Measurements from ENCODE around the gene RASGEF1C.
"Not testable (repeated sequence)": the region's sequence is repeated elsewhere in the genome, so short reads cannot be mapped to it uniquely, and the experiment has no call there.

The RASGEF1C gene

DNA sequence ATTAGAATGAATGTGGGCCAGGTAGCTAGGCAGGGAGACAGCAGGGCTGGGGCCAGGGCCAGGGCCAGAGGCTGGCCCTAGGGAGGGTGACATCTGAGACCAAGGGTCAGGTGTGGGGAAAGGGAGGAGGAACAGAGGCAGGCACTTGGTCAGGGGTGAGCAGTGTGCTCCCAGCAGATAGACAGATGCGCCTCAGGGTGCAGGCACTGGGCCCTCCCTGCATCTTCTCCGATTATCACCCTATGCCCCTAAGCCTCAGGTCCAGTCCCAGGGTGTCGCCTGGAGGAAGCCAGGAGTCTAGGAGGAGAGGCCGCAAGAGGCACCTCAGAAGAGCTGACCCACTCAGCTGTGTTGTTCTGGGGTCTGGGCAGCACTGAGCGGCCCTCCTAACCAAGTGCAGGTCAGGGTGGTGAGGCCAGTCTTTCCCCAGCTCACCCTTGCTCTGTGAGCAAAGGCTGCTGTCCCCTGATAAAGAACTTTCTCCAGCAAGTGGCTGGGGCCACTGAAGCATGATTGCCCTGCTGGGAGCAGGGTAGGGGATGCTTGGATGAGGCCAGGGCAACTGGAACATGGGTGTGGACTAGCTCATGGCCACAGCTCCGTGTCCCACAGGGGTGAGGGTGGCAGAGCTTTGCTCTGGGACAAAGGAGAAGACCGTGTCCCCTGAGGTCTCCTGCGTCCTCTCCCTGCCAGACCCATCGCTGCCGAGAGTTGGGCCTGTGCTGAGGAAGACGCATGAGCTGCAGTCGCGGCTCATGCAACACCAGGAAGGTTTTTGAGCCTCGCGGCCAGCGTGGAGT, 2.1 kb upstream of the RASGEF1C start:
- DNase-seq, result no peak

DNA sequence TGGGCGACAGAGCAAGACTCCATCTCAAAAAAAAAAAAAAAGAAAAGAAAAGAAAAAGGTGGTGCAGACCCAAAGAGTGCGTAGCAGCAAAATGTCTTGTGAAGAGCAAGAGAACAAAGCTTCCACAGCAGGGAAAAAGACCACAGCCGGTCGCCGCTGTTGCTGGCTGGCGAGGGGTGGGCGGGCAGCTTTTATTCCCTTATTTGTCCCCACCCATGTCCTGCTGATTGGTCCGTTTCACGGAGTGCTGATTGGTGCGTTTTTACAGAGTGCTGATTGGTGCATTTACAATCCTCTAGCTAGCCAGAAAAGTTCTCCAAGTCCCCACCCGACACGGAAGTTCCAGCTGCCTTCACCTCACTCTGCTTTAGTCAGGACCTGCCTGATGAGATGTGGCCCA, 1.1 kb upstream of the RASGEF1C start:
- not testable (repeated sequence) for DNase-seq

GRCh38 chr5:180208435-180209081, 453 bp downstream of the RASGEF1C start:
- no peak for DNase-seq

DNA sequence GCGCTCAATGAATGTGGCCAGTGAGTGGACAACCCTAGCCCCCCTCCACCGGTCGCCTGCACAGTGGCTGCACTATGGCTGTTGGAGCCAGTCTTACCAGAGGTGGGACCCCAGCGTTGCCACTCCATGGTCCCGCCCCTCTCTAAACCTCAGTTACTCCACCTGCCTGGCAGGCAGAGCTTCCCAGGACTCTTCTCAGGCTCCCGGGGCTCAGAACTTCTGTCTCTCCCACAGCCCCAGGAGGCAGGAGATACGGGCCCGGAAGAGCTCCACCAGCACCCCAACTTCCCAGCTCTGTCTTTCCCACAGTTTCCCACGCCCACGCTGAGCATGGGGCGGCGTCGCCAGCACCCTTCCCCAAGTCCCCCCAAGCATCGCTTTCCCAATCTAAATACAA, 975 bp downstream of the RASGEF1C start:
- no peak for DNase-seq

DNA sequence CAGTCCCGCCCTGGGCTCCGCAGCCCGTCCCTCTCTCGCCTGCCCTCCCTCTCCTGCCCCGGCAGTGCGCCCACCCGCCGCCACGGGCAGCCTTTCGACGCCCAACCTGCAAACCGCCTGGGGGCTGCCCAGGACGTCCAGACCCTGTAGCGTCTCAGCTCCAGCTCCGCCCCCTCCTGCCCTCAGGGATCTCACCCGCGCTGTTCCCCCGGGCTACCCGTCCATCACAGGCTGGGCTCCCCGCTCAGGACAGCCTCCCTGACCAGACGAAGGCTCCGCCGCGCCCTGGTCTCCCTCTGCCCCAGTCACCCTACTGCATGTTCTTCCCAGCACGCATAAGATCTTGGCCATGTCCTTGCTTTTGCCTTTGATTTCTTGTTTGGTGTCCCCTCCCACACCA, 1.4 kb downstream of the RASGEF1C start:
- no peak for DNase-seq

DNA sequence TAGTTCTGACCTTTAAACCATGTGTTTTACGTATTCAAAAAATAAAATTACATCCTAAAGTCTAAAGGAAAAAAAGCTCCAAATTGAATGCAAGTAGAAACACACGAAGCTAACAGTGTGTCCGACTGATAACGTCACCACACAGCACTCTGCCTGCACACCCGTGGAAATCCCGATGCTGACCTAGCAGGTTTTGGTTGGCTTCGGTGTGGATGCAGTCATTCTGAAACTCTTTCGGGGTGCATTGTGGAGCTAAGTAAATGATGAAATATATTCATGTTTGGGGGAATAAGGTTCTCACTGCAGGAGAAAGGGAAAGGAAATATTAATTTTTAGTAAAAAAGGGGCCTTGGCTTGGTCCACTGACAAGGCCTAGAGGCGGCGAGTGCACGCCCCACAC, 2.0 kb downstream of the RASGEF1C start:
- no peak for DNase-seq

- no peak for DNase-seq
These were observed 3.1 kb downstream of the RASGEF1C start for GRCh38 chr5:180205916-180206315.

GRCh38 chr5:180204276-180204819, 4.7 kb downstream of the RASGEF1C start:
- DNase-seq, result no peak

DNA sequence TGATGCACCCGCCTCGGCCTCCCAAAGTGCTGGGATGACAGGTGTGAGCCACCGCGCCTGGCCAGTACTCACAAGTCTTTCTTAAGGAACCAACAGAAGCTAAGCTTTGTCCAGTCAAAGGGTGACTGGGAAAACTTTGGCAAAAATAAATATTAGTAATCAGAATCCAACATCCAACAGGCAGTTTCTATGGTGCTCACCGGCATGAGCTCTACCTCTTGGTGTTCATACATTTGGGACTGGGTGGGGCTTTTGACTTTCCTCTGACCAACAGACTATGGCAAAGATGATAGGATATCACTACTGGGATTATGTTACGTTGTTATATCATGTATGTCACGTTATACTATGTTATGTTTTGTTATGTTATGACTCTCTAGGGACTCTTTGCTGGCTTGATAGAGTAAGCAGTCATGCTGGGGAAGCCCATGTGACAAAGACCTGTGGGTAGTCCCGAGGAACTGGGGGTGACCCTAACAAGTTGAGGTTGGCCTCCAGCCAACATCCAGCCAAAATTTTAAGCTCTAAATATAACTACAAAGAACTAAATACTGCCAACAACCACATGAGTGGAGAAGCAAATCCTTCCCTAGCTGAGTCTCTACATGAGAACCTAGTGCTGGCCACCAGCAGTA, 6.0 kb downstream of the RASGEF1C start:
- DNase-seq, result no peak

GRCh38 chr5:180201051-180201987, 7.7 kb downstream of the RASGEF1C start:
- no peak for DNase-seq

DNA sequence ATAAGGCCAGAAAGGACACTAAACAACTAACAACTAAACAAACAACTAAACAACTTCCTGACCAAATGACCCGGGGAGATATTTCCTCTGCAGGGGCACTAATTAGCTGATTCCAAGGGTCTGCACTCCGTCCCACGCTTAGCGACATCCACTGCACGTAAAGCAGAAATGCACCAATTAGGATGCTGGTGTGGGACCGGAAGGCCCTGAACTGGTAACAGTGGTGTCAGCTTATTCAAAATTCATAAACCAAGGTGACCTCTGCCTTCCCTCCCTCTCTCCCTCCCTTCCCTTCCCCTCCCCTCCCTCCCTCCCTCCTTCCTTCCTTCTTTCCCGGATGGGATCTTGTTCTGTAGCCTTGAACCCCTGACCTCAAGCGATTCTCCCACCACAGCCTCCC, 9.6 kb downstream of the RASGEF1C start:
- no peak for DNase-seq

DNA sequence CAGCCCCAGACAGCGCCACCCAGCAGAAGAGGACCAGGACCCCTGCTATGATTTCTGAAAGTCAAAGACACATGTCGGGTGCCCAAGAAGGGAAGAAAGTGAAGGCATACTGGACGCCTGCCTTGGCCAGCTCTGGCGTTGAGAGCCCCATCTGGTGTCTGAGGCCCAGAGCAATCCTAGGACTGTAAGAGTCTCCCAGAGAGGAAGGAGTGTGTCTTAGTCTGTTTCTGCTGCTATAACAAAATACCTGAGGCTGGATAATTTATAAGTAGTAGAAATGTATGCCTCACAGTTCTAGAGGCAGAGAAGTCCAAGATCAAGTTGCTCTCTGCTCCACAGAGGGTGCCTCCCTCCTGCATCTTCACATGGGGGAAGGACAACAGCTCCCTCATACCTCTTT, 10.8 kb downstream of the RASGEF1C start:
- DNase-seq, result no peak

DNA sequence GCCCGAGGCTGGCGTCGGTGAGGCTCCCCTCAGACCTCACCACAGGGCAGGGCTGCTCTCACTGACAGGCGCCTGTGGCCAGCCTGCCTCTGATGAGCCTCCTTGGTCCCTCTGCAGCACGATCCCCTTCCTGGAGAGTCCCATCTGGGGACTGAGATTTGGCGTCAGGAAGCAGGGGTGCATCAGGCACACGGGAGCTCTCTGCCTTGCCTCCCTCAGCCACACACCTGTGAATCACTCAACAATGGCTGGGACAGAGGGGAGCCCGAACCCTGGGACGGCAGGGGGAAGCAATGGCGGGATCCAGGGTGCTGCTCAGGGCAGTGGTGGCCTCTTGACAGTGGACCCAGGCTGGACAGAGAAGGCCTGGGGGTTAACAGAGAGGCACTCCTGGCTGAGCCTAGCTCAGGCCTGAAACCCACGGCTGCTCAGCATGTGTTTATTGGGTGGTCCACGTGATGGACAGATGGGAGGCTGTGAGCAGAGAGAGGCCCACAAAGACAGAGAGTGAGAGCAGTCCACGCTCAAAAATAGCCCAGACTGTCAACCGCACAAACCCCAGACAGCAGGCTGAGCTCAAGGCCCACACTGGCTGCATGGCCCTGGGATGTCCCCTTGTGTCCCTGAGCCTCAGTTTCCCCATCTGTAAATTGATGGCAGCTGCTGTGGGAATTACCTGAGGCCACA, 11.9 kb downstream of the RASGEF1C start:
- DNase-seq, result no peak

DNA sequence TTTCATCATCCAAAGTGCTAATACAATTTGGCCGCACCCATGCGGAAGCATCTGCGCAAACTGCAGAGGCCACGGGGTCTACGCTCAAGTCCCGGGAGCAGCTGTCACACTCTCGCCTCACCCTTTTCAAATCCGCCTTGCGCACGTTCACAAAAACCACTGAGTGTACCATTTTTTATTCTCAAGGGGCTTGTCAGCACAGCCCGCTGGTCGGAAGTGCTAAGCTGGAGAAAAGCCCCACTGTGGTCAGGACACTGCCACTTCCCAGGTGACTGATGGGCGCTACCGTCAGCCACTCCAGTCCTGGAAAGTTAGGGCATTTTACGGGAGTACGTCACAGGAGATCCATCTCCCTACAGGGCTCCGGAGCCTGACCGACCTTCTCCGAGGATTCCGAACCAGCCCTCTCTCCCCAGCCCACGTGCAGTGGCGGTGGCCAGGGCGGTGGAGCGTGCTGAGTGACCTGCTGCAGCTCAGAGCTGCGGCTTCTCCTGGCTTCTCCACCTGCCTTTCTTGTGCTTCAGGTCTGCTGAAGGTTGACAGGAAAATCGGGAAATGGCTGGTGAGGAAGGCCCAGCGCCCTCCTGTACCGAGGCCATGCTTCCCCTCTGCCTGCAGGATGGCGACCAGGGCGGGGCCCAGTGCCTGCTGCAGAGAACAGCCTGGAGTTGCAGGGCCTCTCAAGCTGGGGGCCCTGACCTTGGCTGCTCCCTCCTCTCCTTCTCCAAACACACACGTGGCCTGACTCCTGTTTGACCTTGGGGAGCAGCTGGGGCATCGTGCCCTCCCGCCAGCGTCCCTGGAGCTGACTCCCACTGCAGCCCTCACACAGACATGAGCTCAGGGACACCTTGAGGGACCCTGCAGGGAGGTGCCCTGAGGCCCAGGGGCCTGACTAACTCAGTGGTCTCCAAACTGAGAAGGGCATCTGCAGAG, 14.3 kb downstream of the RASGEF1C start:
- DNase-seq, result no peak

DNA sequence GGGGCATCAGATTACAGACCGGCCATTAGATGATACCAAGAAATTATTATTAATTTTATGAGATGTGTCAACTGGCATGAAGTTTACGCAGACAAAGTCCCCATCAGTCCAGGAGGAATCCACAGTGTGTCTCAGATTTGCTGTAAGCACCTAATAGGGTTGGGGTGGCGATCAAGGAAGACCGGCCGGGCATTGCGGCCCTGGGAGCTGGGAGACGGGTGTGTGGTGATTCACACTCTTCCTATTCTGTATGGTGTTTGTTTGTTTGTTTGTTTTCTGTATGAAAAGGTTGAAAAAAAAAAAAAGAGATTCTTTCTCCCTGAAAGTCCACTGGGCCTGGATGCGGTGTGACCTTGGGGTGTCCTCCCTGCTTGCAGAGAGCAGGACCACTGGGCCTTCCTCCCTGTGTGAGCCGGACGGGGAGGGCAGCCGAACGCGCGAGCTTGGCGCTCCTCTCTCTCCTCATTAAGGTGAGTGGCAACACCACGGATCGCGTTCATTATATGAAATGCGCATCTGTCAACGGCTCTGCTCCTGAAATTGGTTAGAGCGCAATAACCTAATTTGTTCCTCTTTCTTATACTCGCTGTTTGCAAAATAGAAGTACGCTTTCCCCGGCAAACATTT, 15.1 kb downstream of the RASGEF1C start:
- no peak for DNase-seq

- DNase-seq, result no peak
These were observed 17.3 kb downstream of the RASGEF1C start for GRCh38 chr5:180191716-180192115.

GRCh38 chr5:180187767-180188166, 21.2 kb downstream of the RASGEF1C start:
- no peak for DNase-seq

GRCh38 chr5:180180846-180181245, 28.2 kb downstream of the RASGEF1C start:
- no peak for DNase-seq

GRCh38 chr5:180180421-180180820, 28.6 kb downstream of the RASGEF1C start:
- no peak for DNase-seq
